SK-N-MC (cell line): ENCODE measurements around the gene TXNDC16.

Source experiments
- EZH2 ChIP-seq: fragments of 200-600 bp; sonication (generic); IDR thresholded peaks from one replicate; pipeline ENCODE4 v1.6.1; 2017; ENCODE audit warnings: antibody characterized with exemption
- FOXP2 ChIP-seq: optimal IDR thresholded peaks from 2 replicates; pipeline ENCODE3; 2011; ENCODE audit warnings: mild to moderate bottlenecking, moderate library complexity; ENCODE audit not compliant: insufficient read depth; ENCODE audit errors: extremely low read length, control extremely low read depth

- TF ChIP-seq EZH2 (no peak), FOXP2 (no peak)
Measured at GRCh38 chr14:52563120-52563519, 10.8 kb upstream of the TXNDC16 start.
